HepG2 (cell line): ENCODE data around the gene ANKRD12. TPM values are rescaled to one million over a fixed set of nuclear protein-coding genes. Genes with fewer than 3 reads are reported as not detected.

Source experiments
- FOXP4 ChIP-seq: sonication (generic); formaldehyde crosslinking; IDR thresholded peaks from 2 replicates; pipeline ENCODE4 v1.4.0; 2020; ENCODE audit warnings: missing genetic modification reagents
- HNF1A ChIP-seq, 2 experiments: sonication (generic) in 1 of 2; formaldehyde crosslinking in 1 of 2; IDR thresholded peaks; 2 replicates each; pipeline versions ENCODE4 v1.4.0 to v1.6.1; 2016 to 2020; ENCODE audit warnings: borderline replicate concordance in 1 of 2, low read depth in 1 of 2, mild to moderate bottlenecking in 1 of 2, missing genetic modification reagents in 1 of 2
- IKZF5 ChIP-seq: IDR thresholded peaks from 2 replicates; pipeline ENCODE4 v1.6.1; 2018; ENCODE audit warnings: missing genetic modification reagents, mild to moderate bottlenecking, missing compliant biosample characterization
- SRSF9 ChIP-seq: fragments of 200-400 bp; formaldehyde crosslinking; IDR thresholded peaks from 2 replicates; pipeline ENCODE4 v1.6.1; 2018; ENCODE audit warnings: borderline replicate concordance, mild to moderate bottlenecking, low read depth, low read length; ENCODE audit not compliant: insufficient read depth, poor library complexity, severe bottlenecking
- TAF15 ChIP-seq: fragments of 200-400 bp; formaldehyde crosslinking; IDR thresholded peaks from one replicate; pipeline ENCODE4 v1.6.1; 2018; ENCODE audit warnings: mild to moderate bottlenecking, low read depth, low read length; ENCODE audit not compliant: poor library complexity, severe bottlenecking
- ZFP36 ChIP-seq: fragments of 150-350 bp; IDR thresholded peaks from 2 replicates; pipeline ENCODE4 v1.6.1; 2018; ENCODE audit warnings: borderline replicate concordance, low read length, low read depth; ENCODE audit not compliant: partially characterized antibody
- ZFY ChIP-seq: sonication (generic); formaldehyde crosslinking; IDR thresholded peaks from 2 replicates; pipeline ENCODE4 v1.4.0; 2020; ENCODE audit warnings: missing genetic modification reagents
- ZNF280D ChIP-seq: sonication (generic); formaldehyde crosslinking; IDR thresholded peaks from 2 replicates; pipeline ENCODE4 v1.5.1; 2020; ENCODE audit warnings: mild to moderate bottlenecking, missing genetic modification reagents
- ZNF546 ChIP-seq: sonication (generic); formaldehyde crosslinking; conservative IDR thresholded peaks from 2 replicates; pipeline ENCODE4 v1.8.1; 2023; ENCODE audit warnings: mild to moderate bottlenecking, missing genetic modification reagents
- ZNF549 ChIP-seq: sonication (generic); formaldehyde crosslinking; IDR thresholded peaks from 2 replicates; pipeline ENCODE4 v1.5.0; 2020; ENCODE audit warnings: missing genetic modification reagents
- ZNF563 ChIP-seq: sonication (generic); formaldehyde crosslinking; IDR thresholded peaks from 2 replicates; pipeline ENCODE4 v1.8.0; 2022; ENCODE audit warnings: mild to moderate bottlenecking, moderate library complexity, missing genetic modification reagents
- ZNF768 ChIP-seq: sonication (generic); formaldehyde crosslinking; IDR thresholded peaks from 2 replicates; pipeline ENCODE4 v1.4.0; 2020; ENCODE audit warnings: missing genetic modification reagents
- polyA plus RNA-seq, 8 experiments: library from polyadenylated mRNA; depleted of rRNA in 3 of 8; stranded (reverse) in 7 of 8; unstranded in 1 of 8; fragments of >200 nt; fragmentation: Illumina TruSeq in 4 of 8; extraction: Trizol in 4 of 8; gene quantifications; 2 replicates each; pipeline versions ENCODE4 v1.2.1 to v1.2.3, GENCODE V29; 2011 to 2016; ENCODE audit warnings: low read depth in 4 of 8, missing spikeins in 1 of 8, mixed read lengths in 1 of 8; ENCODE audit not compliant: insufficient read depth in 1 of 8
- total RNA-seq, 5 experiments: library from RNA; depleted of rRNA; stranded (reverse); fragments of >200 nt; fragmentation: Illumina TruSeq; extraction: Trizol; gene quantifications; 2 replicates each; pipeline ENCODE4 v1.2.3, GENCODE V29; 2016; ENCODE audit warnings: low read depth in 1 of 5

Gene ANKRD12
- total and polyA plus RNA-seq, 2 of the 13 experiments (the other 11 are each of a cell fraction or from before 2014, with no cell fraction given), result 6.0 to 23.2 TPM

- TF ChIP-seq FOXP4 (no peak), IKZF5 (CRISPR knock-in tag) (no peak), ZFY (CRISPR knock-in tag) (peak; percentile 79), ZNF280D (CRISPR knock-in tag) (no peak), ZNF768 (peak; percentile 63; the same call in 1 of the 2 replicates), ZNF549 (CRISPR knock-in tag) (0 out of 2 replicates have a peak, but pooled peaks have one; percentile 32), HNF1A (IDR thresholded peaks at IDR 0.05; ENCODE audit: low read depth) (no peak), HNF1A (CRISPR knock-in tag; IDR thresholded peaks at IDR 0.05; ENCODE audit: borderline replicate concordance) (no peak), ZNF563 (CRISPR knock-in tag) (peak; percentile 77), ZFP36 (no peak), ZNF546 (CRISPR knock-in tag) (no peak), TAF15 (no peak), SRSF9 (no peak)
Measured at GRCh38 chr18:9334973-9335696, 198.6 kb downstream of the ANKRD12 start (continued).
